Mesodermal cell (in vitro differentiated cells): ENCODE data around the gene ADTRP.

Experiments used
- H3K27ac ChIP-seq: 2 replicates; pipeline ENCODE4 v1.7.0; 2013; ENCODE audit warnings: mild to moderate bottlenecking, low read depth, low read length, moderate library complexity; ENCODE audit not compliant: severe bottlenecking
- H3K36me3 ChIP-seq: 2 replicates; pipeline ENCODE4 v1.7.1; 2013; ENCODE audit warnings: mild to moderate bottlenecking, low read length, moderate library complexity; ENCODE audit not compliant: control insufficient read depth, insufficient read depth
- H3K4me1 ChIP-seq: one replicate; pipeline ENCODE4 v1.7.1; 2013; ENCODE audit warnings: mild to moderate bottlenecking, low read length; ENCODE audit not compliant: insufficient read depth, control insufficient read depth, poor library complexity, severe bottlenecking
- H3K4me3 ChIP-seq: 2 replicates; pipeline ENCODE4 v1.7.0; 2013; ENCODE audit warnings: low read length, control low read depth, mild to moderate bottlenecking; ENCODE audit not compliant: insufficient read depth, poor library complexity, severe bottlenecking; ENCODE audit errors: extremely low read depth
- H3K9me3 ChIP-seq: 2 replicates; pipeline ENCODE4 v1.7.1; 2013; ENCODE audit warnings: mild to moderate bottlenecking, low read length, moderate library complexity; ENCODE audit not compliant: control insufficient read depth
- WGBS, 2 experiments: methylation state at CpG; one replicate each; pipeline ENCODE4 v1.1.5; 2013; ENCODE audit warnings: missing lambda C conversion rate in 2 of 2; ENCODE audit not compliant: insufficient coverage in 2 of 2; 5-methylcytosine and 5-hydroxymethylcytosine counted together

Gene ADTRP

GRCh38 chr6:11766589-11767450 is 11.8 kb downstream of the ADTRP start:
- 53 to 61% methylated on average over 3 to 6 of the region's 8 CpGs for WGBS, 2 experiments
- H3K27ac ChIP-seq: peak overlapping the region; percentile 92
- H3K4me3 ChIP-seq: no peak overlapping the region

DNA sequence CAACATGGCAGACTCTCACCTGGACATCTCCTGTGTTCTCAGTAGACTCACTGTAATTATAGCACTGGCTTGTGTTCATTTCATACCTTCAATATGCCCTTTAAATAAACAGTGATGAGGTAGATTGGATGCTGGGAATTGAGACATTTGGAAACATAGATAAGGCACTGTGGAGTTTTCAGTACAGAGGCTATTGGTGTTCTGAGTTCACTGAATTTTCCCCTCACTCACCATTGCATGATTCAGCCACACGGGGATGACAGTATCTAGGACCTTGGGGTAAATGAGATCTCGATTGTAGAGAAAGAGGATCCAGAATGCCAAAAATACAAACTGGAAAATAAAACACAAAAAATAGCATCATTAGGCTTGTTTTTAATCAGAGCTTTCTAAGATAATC is 12.6 kb downstream of the ADTRP start:
- no peaks in the 10 kb centered on the region for H3K9me3 ChIP-seq
- H3K4me3 ChIP-seq: no peak overlapping the region
- peak overlapping the region; percentile 92 for H3K27ac ChIP-seq
- no CpG with 5 or more reads among the region's 2 CpGs for WGBS, 2 experiments
- no peaks in the 10 kb centered on the region for H3K36me3 ChIP-seq
- H3K4me1 ChIP-seq: peaks cover 49% of the 10 kb centered on the region

More at GRCh38 chr6:11766589-11767450, 11.8 kb downstream of the ADTRP start:
- Histone ChIP-seq H3K9me3 (no peaks in the 10 kb centered on the region), H3K36me3 (no peaks in the 10 kb centered on the region), H3K4me1 (peaks cover 53% of the 10 kb centered on the region)

GRCh38 chr6:11764250-11764604 is 14.4 kb downstream of the ADTRP start:
- Histone ChIP-seq H3K4me3 (no peak overlapping the region), H3K4me1 (peaks cover 35% of the 10 kb centered on the region), H3K36me3 (no peaks in the 10 kb centered on the region), H3K9me3 (no peaks in the 10 kb centered on the region), H3K27ac (no peak overlapping the region)
- WGBS, 2 experiments: 86 to 100% methylated on average over 1 of the region's 1 CpG

GRCh38 chr6:11763460-11764249 is 14.9 kb downstream of the ADTRP start:
- Histone ChIP-seq H3K27ac (no peak overlapping the region), H3K4me3 (no peak overlapping the region), H3K4me1 (peaks cover 35% of the 10 kb centered on the region)

DNA sequence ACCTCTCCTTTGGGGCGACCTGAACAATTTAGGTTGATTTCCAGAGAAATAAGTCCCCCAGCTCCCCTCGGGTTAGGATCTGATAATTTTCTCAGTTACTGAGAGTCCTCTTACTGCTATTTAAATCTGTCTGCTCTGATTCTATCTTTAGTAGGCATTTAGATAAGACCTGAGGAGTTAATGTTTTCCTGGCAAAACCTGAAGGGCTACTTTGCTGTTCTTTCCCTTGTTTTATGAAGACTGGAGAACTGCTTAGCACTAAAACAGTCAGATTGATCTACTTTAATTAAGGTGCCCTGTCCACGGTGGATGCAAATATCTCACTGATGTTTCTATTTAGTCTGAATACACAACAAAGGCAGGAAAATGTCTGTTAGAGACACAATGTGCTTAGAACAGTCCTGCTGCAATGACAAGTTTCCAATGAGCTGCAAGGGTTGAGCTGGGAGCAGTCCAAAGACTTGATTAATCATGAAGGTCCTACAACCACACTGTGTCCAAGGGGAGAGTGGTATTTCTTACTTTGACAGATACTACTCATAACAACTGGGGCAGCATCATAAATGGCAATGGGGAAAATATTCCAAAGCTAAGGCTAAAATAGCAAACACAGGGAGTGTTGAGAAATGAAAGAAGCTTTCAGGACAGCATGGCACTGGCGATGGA is 15.7 kb downstream of the ADTRP start:
- no peak overlapping the region for H3K27ac ChIP-seq
- no peaks in the 10 kb centered on the region for H3K9me3 ChIP-seq
- H3K36me3 ChIP-seq: no peaks in the 10 kb centered on the region
- peaks cover 35% of the 10 kb centered on the region for H3K4me1 ChIP-seq
- H3K4me3 ChIP-seq: no peak overlapping the region
- 89 to 100% methylated on average over 2 to 3 of the region's 4 CpGs for WGBS, 2 experiments

More at GRCh38 chr6:11763460-11764249, 14.9 kb downstream of the ADTRP start:
- 100% methylated on average over 2 to 3 of the region's 4 CpGs for WGBS, 2 experiments
- Histone ChIP-seq H3K36me3 (no peaks in the 10 kb centered on the region), H3K9me3 (no peaks in the 10 kb centered on the region)

DNA sequence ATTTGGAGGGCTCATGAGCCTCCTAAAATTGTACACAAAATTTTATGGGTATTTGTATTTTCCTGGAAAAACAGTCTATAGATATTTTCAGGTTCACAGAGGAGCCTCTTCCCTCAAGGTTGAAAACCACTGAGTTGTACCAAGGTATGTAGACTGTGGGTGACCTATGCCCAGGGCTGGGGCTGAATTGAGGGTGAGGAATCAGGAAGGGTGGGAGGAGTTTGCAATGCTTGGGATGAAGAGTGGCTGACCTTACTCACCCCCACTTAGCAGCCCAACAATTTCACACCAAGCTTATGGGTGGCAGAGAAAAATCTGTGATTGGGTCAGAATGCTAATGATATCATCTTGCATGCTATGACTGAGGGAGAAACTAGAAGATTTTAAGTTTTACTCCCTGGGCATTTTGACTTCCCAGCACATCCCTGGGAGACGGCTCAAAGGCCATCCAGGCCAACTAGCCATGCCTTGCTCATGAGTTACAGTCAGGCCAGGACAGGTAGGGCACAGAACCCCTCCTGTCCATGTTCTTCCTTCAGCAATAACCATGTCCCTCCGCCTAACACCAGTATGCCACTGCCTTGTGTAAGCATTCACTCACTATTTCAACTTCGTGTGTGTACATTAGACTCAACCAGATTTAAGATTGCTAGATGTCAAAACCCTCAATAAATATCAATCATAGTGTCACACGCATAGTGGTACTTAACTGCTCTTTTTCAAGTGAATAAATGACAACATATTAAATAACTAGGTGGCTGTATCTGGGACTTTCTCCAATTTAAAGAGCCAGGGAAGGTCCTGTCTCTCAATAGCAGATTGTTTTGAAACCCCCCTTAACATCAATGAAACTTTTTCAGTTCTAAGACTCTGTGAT is 16.6 kb downstream of the ADTRP start:
- H3K4me1 ChIP-seq: peaks cover 31% of the 10 kb centered on the region
- no peak overlapping the region for H3K27ac ChIP-seq
- no peak overlapping the region for H3K4me3 ChIP-seq
- H3K36me3 ChIP-seq: no peaks in the 10 kb centered on the region
- whole genome bisulfite sequencing, 2 experiments: 100% methylated on average over 1 to 3 of the region's 4 CpGs
- H3K9me3 ChIP-seq: no peaks in the 10 kb centered on the region

DNA sequence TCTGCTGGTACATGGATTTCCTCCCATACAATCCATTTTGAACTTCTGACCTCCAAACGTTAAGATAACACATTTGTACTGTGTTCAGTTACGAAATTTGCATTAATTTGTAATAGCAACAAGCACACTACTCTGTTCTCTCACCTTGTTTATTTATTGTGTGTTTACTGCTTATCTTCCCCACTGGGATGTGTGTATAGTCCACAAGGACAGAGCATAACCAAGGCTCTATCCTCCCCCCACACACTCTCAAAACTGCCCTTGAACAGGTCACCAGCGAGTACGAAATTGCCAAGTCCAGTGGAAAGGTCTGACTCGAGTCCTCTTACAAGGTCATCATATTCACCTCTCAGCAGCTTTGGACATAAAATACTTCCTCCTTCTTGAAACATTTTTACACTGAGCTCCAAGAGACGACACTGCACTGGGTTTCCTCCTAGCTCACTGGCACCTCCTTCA is 18.6 kb downstream of the ADTRP start:
- no peaks in the 10 kb centered on the region for H3K36me3 ChIP-seq
- peaks cover 19% of the 10 kb centered on the region for H3K4me1 ChIP-seq
- H3K27ac ChIP-seq: no peak overlapping the region
- WGBS, 2 experiments: 91 to 93% methylated on average over 4 of the region's 6 CpGs
- H3K9me3 ChIP-seq: no peaks in the 10 kb centered on the region
- no peak overlapping the region for H3K4me3 ChIP-seq

DNA sequence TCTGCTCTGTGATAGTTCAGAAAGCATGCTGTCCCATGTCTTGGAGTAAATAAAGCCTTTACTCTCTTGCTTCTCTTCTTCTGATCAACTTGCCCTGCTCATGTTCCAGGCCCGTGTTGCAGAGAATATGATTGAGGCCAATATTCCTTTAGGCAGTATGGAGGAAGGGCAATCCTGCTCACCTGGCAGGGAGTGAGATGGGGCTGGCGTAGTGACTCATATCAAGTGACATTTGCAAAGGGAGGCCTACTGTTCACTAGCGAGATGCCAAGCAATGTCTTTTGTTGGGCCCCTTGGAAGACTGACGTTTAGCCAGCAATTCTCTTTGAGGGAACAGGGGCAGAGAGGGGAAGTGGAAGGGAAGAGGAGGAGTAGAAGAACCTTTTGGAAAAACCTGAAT is 19.7 kb downstream of the ADTRP start:
- no peaks in the 10 kb centered on the region for H3K36me3 ChIP-seq
- no peak overlapping the region for H3K4me3 ChIP-seq
- H3K27ac ChIP-seq: no peak overlapping the region
- WGBS, 2 experiments: 87 to 92% methylated on average over 3 to 4 of the region's 4 CpGs
- no peaks in the 10 kb centered on the region for H3K9me3 ChIP-seq
- H3K4me1 ChIP-seq: peaks cover 18% of the 10 kb centered on the region

- no peaks in the 10 kb centered on the region for H3K4me1 ChIP-seq
- H3K9me3 ChIP-seq: no peaks in the 10 kb centered on the region
- no CpG with 5 or more reads among the region's 1 CpG for WGBS, 2 experiments
- H3K36me3 ChIP-seq: no peaks in the 10 kb centered on the region
- H3K4me3 ChIP-seq: no peak overlapping the region
- H3K27ac ChIP-seq: no peak overlapping the region
Measured at GRCh38 chr6:11756726-11757125, 21.9 kb downstream of the ADTRP start.

DNA sequence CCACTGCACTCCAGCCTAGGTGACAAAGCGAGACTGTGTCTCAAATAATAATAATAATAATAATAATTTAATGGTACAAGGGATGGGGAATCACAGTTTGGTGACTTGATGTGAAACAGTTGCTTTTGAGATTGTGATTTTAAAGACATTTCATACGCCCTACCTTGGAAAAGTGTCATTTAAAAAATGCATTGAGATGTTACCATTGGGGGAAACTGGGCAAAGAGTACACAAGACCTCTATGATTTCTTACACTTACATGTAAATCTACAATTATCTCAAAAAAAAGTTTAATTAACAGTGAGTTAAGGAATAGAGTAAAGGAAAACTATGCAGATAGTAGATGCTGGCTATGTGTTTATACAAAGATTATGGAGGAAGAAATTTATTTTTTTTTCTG is 22.3 kb downstream of the ADTRP start:
- Histone ChIP-seq H3K36me3 (no peaks in the 10 kb centered on the region), H3K27ac (no peak overlapping the region), H3K9me3 (no peaks in the 10 kb centered on the region), H3K4me3 (no peak overlapping the region), H3K4me1 (no peaks in the 10 kb centered on the region)
- WGBS, 2 experiments: 80 to 100% methylated on average over 1 of the region's 2 CpGs
